SK-N-DZ (cell line): ENCODE results near the gene MYLK4.

ENCODE experiments used
- DNase-seq: peaks from one replicate; pipeline ENCODE4 v3.0.0-alpha.2; 2015; ENCODE audit warnings: low spot score

The MYLK4 gene

DNA sequence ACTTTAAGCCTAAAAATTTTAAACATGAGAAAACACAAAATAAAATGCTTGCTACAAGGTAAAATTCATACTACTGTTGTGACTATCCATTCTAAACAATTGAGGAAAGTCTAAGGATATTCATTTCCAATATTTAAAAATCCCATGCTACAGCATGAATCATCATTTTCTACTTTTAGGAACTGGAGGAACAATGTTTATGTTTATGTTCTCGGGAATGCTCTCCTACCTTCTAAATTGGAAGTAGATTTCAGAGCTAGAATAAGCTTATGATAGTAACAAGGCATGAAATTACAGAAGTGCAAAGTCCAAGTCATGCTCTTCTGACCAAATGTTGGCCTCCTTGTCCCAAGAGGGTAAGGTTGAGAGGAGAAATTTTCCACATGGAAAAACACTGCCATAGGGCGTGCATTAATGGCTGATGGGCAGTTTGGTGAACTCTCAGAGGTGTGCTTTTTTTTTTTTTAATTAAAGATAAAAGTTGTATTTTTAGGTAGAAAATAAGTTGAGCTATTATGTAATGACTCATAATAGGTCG is 6.0 kb upstream of the MYLK4 start:
- no peak for DNase-seq

GRCh38 chr6:2756241-2756640 is 5.5 kb upstream of the MYLK4 start:
- DNase-seq, result no peak

- no peak for DNase-seq
Observed at GRCh38 chr6:2755456-2755855, 4.7 kb upstream of the MYLK4 start.

DNA sequence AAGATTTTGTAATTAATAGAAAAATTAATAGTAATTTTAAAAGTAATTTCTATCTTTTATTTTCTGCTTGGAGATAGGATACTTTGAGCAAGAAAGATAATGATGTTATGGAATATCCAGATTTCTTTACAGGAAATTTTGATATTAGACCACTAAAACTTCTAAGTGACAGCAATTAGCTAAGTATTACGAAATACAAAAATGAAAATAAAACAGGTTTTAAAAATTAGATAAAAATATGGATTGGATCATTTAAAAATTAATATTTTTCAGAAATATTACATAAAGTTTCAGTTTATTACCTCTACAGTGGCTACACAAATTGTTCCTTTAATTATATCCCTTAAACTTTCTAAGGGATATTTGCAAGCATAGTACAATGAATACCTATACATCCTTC is 4.2 kb upstream of the MYLK4 start:
- DNase-seq, result no peak

DNA sequence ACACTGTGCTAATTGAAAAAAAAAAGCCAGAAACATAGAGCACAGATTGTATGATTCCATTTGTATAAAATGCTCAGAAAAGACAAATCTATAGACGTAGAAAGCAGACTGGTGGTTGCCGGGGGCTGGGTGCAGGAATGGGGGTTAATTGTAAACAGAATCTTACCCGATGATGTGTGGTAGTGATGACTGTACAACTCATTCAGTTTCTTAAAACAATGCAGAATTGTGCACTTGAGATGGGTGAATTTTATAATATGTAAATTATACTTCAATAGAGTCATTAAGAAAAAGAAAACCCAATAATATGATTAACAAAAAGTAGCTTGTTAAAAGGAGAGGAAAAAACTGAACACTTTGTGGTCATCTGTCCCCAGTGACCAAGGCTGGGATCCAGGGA is 3.7 kb upstream of the MYLK4 start:
- no peak for DNase-seq

DNA sequence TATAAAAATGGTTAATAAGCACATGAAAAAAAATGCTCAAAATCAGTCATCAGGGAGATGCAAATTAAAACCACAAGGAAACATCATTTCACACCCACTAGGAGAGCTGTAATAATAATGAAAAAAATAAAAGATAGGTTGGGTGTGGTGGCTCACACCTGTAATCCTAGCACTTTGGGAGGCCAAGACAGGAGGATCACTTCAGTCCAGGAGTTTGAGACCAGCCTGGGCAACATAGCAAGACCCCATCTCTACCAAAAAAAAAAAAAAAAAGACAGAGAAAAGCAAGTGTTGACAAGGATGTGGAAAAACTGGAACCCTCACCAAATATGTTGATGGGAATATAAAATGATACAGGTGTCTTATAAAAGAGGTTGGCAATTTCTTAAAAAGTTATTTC is 3.0 kb upstream of the MYLK4 start:
- no peak for DNase-seq

GRCh38 chr6:2753110-2753489 is 2.4 kb upstream of the MYLK4 start:
- no peak for DNase-seq

- no peak for DNase-seq
Observed at GRCh38 chr6:2752477-2753109, 1.9 kb upstream of the MYLK4 start.

DNA sequence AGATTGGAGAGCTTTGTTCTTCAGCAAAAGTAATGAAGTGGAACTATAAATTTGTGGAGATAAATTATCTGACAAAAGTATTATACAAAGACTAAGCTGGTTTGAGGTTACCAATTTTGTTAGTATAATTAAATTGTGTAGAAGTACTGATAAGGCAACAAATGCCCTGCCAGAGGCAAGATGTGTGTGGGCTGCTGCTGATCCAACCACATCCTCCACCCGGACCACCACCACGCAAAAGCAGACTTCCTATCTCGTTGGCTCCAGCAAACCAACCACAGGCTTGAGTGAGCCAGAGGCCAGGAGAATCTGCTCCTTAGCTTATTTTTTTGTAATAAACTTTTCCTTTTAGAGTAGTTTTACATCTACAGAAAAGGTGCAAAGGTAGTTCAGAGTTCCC is 1.1 kb upstream of the MYLK4 start:
- DNase-seq, result no peak

- peak; percentile 68 for DNase-seq
Observed at GRCh38 chr6:2749969-2750600, 637 bp downstream of the MYLK4 start.

DNA sequence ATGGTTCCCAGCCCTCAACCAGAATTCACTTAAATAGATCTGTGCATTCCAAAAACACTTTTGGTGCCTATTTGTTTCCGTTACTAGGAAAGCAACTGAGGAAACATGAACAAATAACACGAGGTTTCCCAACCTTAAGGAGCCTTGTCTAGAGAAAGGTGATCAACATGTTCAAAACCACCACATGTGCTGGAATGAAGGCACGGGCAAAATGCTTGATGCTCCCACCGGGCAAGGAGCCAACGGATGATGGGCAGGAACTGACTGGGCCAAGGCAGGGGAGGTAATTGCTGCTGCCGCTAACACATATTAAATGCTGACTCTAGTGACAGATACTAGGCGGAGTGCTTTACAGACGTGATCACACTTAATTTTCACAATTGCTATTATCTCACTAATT is 2.5 kb downstream of the MYLK4 start:
- no peak for DNase-seq

DNA sequence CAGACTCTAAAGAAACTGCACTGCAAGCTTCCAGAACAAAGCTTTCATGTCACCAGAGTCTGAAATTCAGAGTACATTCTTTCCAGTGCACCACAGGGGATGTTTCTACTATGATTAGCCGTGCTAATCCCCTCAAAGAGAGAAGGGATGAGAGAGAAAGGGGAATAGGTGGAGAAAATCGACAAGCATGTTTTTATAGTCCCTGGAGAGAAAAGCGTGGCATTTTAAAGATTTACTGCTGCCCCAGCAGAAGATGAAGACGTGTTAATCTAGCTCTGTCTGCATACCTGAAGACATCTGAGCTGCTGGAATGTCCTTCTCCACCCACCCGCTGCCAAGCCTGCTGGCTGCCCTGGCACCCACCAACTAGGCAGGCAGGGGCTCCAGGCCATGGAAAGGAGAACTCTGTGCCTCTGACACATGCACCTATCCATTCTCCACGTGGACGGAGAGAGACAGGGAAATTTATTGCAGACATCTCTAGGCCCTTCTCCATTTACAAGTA is 4.1 kb downstream of the MYLK4 start:
- DNase-seq, result no peak

DNA sequence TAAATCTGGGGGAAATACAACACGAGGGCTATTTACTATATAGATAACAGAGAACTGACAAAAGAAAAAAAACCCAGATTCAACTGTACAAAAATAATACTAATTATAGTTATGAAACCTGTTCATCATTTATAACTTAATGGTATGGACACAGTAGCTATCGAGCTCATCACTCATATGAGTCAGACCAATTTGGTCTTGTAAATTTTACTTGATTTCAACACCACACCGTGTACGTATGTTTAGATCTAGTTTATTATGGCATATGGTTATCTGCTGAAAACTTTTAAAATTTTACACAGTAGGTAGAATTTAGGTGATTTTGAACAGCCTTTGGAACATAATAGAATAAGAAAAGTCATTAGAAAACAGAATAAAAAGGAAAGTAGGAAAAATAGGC is 5.5 kb downstream of the MYLK4 start:
- no peak for DNase-seq

GRCh38 chr6:2744778-2745177 is 5.9 kb downstream of the MYLK4 start:
- DNase-seq, result no peak

DNA sequence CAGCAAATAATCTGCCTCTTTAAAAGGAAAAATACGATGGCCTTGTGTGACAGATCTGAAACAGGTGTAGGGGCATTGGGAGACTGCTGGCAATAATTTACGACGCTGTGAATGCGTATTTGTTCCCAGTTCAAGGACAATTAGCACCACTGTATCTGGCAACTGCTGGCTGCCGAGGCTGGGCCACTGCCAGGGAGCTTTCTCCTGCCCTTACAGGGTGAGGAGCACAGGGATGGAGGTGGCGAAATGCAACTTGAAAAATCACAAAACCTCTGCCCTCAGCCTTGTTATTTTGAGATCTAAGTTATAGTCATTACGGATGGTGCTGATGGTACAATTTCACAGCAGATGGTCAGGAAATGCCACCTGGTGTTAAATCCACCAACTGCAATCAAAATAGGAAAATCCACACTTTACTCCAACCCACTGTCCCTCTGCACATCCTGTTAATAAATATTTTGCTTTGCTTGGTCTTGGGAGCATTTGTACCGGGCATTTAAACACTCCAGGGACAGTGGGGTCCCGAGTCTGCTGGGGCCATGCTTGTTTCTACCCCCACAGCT is 6.4 kb downstream of the MYLK4 start:
- DNase-seq, result no peak

GRCh38 chr6:2743280-2744208 is 7.2 kb downstream of the MYLK4 start:
- DNase-seq, result no peak

DNA sequence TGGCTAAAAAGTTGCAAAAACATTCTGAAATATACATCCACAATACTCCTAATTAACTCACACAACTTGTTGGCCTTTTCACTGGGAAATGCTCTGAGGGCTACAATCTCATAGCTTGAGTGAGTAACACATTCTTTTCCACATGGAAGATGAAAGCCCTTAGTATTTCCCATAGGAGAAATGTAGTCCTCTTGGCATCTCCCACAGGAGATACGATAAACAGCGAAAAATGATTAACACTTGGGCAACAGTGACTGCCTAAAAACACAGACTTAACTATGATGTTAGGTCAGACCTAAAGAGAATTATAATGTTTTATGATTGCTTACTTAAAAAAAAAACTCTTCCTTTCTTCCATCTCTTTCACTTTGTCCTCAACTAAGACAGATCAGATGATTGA is 9.0 kb downstream of the MYLK4 start:
- no peak for DNase-seq

DNA sequence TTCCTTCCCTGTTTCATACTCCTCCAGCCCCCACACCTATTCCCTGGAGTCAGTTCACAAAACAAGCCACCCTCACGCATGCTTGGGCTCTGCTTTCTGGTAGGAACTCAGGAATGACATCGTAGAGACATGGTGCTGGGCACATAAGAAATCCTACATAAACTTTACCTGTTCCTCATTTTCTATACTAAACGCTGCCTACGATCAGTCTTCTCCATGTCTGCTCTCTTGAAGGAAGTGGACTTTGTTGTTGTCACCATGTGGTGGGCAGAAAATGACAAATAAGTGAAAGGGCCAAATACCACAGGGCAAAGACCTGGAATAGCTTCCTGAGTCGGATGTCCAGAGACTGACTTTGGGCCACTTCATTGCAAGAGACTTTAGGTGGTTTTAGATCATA is 10.1 kb downstream of the MYLK4 start:
- no peak for DNase-seq

- DNase-seq, result no peak
Observed at GRCh38 chr6:2739335-2739734, 11.4 kb downstream of the MYLK4 start.

DNA sequence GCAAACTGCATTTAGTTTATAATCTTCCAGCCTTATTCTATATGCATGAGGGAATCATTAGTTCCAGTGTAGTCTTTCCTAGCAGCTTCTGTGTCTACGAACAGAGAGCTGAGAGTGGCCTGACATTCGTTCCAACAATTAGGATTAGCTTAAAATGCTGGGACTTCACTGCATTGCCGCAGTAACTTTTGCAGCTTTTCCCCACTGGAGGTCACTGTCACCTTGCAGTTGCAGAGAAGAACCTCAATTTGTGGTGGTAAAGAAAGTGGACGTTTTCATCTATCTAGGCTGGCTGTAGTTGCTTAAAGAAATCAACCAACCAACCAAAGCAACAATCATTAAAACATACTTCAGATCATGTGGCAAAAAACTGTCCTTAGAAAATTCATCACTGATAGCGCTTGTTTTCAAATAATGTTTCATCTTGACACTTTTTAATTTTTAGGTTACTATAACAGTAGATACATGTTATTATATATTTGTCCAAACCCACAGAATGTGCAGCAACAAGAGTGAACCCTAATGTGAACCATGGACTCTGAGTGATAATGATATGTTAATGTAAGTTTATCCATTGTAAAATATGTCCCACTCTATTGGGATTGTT is 12.2 kb downstream of the MYLK4 start:
- DNase-seq, result peak; percentile 62

- DNase-seq, result no peak
Observed at GRCh38 chr6:2737885-2738284, 12.8 kb downstream of the MYLK4 start.
